K562 (cell line): Measurements from ENCODE around the gene MRPL54. TPM values are rescaled to one million over a fixed set of nuclear protein-coding genes. Genes with fewer than 3 reads are reported as not detected.

Experiments used
- ARID3A ChIP-seq: IDR thresholded peaks from 2 replicates; pipeline ENCODE4 v1.6.1; 2012; ENCODE audit warnings: low read depth, low read length, improper control_type of control experiment, borderline replicate concordance
- ARID3B ChIP-seq: fragments of 250-450 bp; sonication (Bioruptor Pico); IDR thresholded peaks from 2 replicates; pipeline ENCODE4 v1.4.0; 2020; ENCODE audit warnings: borderline replicate concordance
- CHD7 ChIP-seq: fragments of 200-600 bp; sonication (generic); IDR thresholded peaks from one replicate; pipeline ENCODE4 v1.6.1; 2012; ENCODE audit warnings: mild to moderate bottlenecking, low read depth, low read length, inconsistent platforms
- FOXA3 ChIP-seq, 2 experiments: fragments of 450-650 bp in 1 of 2; sonication (generic) in 1 of 2; formaldehyde crosslinking; IDR thresholded peaks in 1 of 2; conservative IDR thresholded peaks in 1 of 2; 2 replicates each; pipeline versions ENCODE4 v1.4.0 to v1.8.0; 2020 to 2022; ENCODE audit warnings: mild to moderate bottlenecking in 2 of 2, missing genetic modification reagents in 1 of 2
- GABPB2 ChIP-seq: fragments of 250-450 bp; sonication (Bioruptor Pico); conservative IDR thresholded peaks from 2 replicates; pipeline ENCODE4 v1.5.1; 2021; ENCODE audit warnings: mild to moderate bottlenecking
- HCFC1 ChIP-seq: IDR thresholded peaks from 2 replicates; pipeline ENCODE4 v1.6.1; 2012; ENCODE audit warnings: low read depth, low read length, improper control_type of control experiment
- HDAC6 ChIP-seq: IDR thresholded peaks from 2 replicates; pipeline ENCODE4 v1.6.1; 2012; ENCODE audit warnings: low read depth, mild to moderate bottlenecking, control low read depth, inconsistent platforms, low read length, moderate library complexity
- KLF10 ChIP-seq: fragments of 250-450 bp; sonication (Bioruptor Pico); IDR thresholded peaks from 2 replicates; pipeline ENCODE4 v1.6.1; 2021; ENCODE audit warnings: matching md5 sums
- ZNF695 ChIP-seq: fragments of 450-650 bp; formaldehyde crosslinking; IDR thresholded peaks from 2 replicates; pipeline ENCODE4 v1.4.0; 2020; ENCODE audit warnings: mild to moderate bottlenecking, moderate library complexity
- polyA plus RNA-seq, 8 experiments: library from polyadenylated mRNA; depleted of rRNA in 4 of 8; stranded (reverse) in 5 of 8; unstranded in 3 of 8; fragments of >200 nt; fragmentation: Nextera tagmentation in 2 of 8; fragmentation: Illumina TruSeq in 1 of 8; extraction: Ambion mirVana in 2 of 8; extraction: Trizol in 1 of 8; gene quantifications; 2 replicates each; pipeline versions ENCODE4 v1.2.1 to v1.2.3, GENCODE V29; 2011 to 2014; ENCODE audit warnings: inconsistent platforms in 1 of 8, missing spikeins in 1 of 8
- total RNA-seq, 7 experiments: library from RNA; depleted of rRNA in 6 of 7; stranded (reverse); fragments of >200 nt in 6 of 7; fragmentation: Illumina TruSeq in 2 of 7; extraction: Trizol in 2 of 7; gene quantifications; 2 replicates each; pipeline versions ENCODE4 v1.2.1 to v1.2.3, GENCODE V29; 2011 to 2021; ENCODE audit warnings: low replicate concordance in 1 of 7

The MRPL54 gene
- total and polyA plus RNA-seq, 9 of the 15 experiments (the other 6 are each of a cell fraction or from before 2014, with no cell fraction given), result 3.5 to 120 (median 56.9) TPM

- TF ChIP-seq CHD7 (no peak), HDAC6 (no peak), FOXA3 (CRISPR knock-in tag; conservative IDR thresholded peaks at IDR 0.05 in 1 of 2, IDR thresholded peaks at IDR 0.05 in 1 of 2) (no peak), GABPB2 (CRISPR knock-in tag) (no peak), ZNF695 (CRISPR knock-in tag) (no peak), KLF10 (CRISPR knock-in tag) (no peak), ARID3B (no peak), HCFC1 (no peak), ARID3A (no peak)
Observed at GRCh38 chr19:3783660-3784584, 21.4 kb downstream of the MRPL54 start (continued).
